CD4-positive, alpha-beta T cell treated with Interleukin-10 for 1 hour (primary cell): ENCODE measurements around the gene FBXW12.
"Not testable (repeated sequence)": the region's sequence is repeated elsewhere in the genome, so short reads cannot be mapped to it uniquely, and the experiment has no call there.

Experiments
- DNase-seq: peaks from one replicate; pipeline ENCODE4 v3.0.0-alpha.2; 2020

Gene FBXW12

GRCh38 chr3:48371651-48372376, at the start of gene FBXW12:
Gene FBXW12 (plus strand): TSS chr3:48372219. CDS start chr3:48372768, 549 bp downstream.
- DNase-seq, result no peak

GRCh38 chr3:48331706-48332435, 40.1 kb upstream of the FBXW12 start:
- DNase-seq, result not testable (repeated sequence)

- not testable (repeated sequence) for DNase-seq
Measured at GRCh38 chr3:48333346-48334245, 38.4 kb upstream of the FBXW12 start, which contains the start of gene SPINK8. Gene SPINK8 (minus strand): TSS chr3:48333661. CDS start chr3:48328341, 5,320 bp downstream.

DNA sequence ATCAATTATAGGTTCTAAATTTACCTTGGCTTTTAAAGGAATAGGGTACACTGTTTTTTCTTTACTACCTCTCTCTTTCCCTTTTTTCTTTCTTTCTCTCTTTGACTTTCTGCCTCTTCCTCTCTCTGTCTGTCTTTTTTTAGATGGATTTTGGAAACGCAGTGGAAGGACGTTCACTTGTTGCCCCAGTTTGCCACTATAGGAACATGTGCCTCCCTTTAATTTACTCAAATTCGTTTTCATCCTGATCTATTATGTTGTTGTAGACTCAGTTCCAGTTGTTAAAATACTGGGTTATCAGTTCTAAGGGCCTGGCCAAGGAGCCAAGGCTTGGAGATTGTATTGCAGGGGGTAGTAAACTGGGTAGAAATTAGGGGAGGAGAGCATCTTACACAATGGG, 37.4 kb upstream of the FBXW12 start:
- no peak for DNase-seq

GRCh38 chr3:48335286-48335685, 36.7 kb upstream of the FBXW12 start:
- DNase-seq, result not testable (repeated sequence)

DNA sequence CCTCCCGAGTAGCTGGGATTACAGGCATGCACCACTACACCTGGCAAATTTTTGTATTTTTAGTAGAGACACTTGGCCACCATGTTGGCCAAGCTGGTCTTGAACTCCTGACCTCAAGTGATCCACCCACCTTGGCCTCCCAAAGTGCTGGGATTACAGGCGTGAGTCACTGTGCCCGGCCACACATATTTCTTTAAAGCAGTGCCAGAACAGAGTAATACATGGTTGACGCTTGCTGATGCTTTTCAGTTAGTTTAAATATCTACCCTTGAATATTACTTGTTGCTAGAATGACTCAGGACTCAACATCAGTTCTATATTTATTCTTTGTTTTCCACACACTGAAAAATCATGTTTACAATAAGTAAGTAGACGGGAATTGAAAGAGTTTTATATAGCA, 34.5 kb upstream of the FBXW12 start:
- DNase-seq, result not testable (repeated sequence)

DNA sequence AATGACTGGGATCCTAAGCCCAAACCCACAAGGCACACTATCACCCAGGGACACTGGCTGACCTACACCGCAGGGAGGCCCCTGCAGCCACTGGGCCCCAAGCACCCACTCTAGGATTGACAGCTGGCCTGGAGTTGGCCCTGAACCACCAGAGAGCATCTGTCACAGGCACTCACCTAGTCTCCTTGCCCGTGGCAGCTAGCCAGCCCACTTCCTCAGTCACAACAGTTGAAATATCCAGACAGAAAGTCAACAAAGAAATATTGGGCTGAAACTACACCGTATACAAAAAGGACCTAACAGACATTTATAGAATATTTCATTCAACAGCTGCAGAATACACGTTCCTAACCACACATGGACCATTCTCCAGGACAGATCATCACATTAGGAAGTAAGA, 33.4 kb upstream of the FBXW12 start:
- no peak for DNase-seq

DNA sequence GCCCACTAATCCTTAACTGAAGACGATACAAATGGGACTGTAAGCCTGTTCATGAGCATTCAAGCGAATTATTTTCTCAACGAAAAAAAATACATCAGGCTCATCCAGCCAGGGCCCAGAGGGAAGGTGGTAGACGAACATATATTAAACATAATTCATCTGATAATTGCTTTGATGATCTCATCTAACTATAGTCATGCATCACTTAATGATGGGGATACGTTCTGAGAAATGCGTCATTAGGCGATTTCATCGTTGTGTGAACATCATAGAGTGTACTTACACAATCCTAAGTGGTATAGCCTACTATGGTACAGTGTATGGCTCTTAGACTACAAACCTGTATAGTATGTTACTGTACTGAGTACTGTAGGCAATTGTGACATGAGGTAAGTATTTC, 28.6 kb upstream of the FBXW12 start:
- DNase-seq, result no peak

GRCh38 chr3:48344867-48345507, 27.0 kb upstream of the FBXW12 start:
- DNase-seq, result no peak

- no peak for DNase-seq
Measured at GRCh38 chr3:48345946-48346572, 26.0 kb upstream of the FBXW12 start.

DNA sequence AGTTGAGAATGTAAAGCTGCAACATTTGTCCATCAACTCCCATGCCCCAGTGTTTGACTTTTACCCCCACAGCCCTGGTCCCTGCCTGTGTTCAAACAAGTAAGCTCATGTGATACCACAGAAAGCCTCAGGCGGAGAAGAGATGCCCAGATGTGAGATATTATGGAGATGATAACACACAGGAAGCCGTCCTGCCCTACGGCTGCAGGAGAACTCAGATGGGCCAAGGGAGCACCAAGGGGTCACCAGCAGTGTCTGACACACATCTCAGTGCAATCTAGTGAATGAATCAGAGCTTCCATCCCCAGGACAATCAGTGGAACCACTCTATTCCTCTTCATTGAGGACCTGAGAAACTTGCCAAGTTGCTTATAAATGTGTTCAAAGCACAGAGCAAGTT, 24.5 kb upstream of the FBXW12 start:
- DNase-seq, result no peak

GRCh38 chr3:48352546-48352945, 19.5 kb upstream of the FBXW12 start:
- DNase-seq, result no peak

DNA sequence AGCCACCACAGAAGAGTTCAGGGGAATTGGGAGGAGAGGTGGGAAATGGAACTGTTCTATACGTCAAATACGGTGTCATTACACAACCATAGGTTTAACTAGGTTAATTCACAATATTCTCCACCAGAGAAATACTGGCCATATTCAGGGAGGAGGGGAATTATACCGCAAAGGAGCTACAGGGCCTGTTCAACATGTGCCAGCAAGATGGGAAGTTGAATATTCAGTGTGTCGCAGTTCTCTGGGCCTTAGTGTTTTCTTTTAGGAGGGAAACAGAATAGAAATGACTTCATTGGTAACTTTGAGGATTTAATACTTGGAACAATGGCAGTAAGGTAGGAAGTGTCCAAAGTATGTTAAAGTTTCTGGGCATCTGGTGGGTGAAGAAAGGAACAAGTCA, 18.0 kb upstream of the FBXW12 start:
- no peak for DNase-seq

- DNase-seq, result no peak
Measured at GRCh38 chr3:48356419-48356818, 15.6 kb upstream of the FBXW12 start.

DNA sequence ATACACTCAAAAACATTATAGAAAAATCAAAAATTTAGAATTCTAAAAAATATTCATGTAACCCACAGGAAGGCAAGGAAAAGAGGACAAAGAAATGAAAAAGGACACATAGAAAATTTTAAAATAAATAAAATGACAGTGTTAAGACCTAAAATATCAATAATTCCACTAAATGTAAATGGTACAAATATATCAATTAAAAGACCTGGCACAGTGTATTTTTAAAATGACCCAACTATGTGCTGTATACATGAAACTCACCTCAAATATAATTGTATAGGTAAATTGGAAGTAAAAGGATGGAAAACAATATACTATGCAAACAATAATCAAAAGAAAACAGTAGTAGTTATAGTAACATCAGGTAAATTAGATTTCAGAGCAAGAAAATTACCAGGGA, 10.1 kb upstream of the FBXW12 start:
- DNase-seq, result no peak

- no peak for DNase-seq
Measured at GRCh38 chr3:48364840-48365239, 7.2 kb upstream of the FBXW12 start.

- DNase-seq, result no peak
Measured at GRCh38 chr3:48367201-48367600, 4.8 kb upstream of the FBXW12 start.

DNA sequence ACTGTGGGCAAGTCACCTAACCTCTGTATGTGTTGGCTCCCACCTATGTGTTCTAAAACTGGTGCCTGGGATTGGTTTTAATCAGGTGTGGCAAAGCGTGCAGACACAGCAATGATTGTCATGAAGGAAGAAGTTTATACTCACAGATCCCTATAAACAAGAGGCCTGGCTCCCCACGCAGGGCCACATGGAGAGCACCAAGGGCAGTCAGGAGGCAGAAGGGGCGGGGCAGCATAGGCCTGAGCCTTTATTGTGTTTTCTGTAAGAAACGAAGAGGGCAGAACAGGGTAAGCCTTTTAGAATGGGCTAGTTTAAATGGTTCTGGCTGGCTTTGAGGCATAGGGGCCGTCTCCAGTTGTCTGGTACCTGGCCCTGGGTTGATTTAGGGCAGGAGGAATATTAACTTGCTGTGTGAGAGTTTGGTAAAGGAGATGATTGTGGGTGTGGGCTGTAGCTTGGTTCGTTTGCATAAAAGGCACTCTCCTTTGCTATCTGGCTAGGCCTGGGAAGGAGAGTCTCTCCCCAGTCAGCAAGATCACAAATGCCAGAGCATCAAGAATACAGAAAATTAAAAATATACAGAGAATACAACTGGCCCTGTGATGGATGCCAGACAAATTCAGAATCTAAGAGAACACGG, 2.2 kb upstream of the FBXW12 start:
- no peak for DNase-seq

DNA sequence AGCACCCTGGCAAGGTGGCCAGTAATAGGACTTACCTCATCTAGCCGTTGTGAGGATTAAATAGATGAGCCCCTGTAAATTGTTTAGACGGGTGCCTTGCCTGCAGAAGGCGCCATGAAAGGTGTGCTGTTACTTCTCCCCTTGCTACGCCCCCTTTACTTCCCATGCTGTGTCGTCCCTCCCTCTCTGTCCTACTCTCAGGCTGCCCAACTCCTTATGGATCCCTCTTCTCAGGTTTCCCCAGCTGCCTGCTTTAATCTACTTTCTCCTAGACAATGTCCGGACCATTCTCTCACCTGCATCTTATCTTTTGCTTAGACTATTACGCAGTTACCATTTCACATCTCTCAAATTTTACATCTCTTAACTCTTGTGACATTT, 1.7 kb upstream of the FBXW12 start:
- no peak for DNase-seq

DNA sequence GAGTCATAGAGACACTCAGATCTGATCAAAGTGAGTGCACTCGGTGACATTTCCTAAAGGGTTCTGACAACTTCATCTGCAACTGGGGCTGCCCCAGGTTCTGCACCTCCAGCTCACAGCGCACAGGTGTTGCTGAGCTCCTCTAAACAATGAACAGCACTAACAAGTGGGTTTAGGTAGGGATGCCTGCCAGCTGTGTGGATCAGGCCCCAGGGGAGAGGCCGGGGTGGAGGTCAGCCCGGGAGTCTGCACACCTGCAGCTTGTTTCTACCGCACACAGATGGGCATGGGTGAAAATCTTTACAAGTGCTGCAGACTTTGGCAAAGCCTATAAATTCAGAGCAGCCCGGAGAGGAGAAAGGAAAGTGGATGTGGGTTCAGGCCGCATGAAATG, 355 bp downstream of the FBXW12 start:
- no peak for DNase-seq

DNA sequence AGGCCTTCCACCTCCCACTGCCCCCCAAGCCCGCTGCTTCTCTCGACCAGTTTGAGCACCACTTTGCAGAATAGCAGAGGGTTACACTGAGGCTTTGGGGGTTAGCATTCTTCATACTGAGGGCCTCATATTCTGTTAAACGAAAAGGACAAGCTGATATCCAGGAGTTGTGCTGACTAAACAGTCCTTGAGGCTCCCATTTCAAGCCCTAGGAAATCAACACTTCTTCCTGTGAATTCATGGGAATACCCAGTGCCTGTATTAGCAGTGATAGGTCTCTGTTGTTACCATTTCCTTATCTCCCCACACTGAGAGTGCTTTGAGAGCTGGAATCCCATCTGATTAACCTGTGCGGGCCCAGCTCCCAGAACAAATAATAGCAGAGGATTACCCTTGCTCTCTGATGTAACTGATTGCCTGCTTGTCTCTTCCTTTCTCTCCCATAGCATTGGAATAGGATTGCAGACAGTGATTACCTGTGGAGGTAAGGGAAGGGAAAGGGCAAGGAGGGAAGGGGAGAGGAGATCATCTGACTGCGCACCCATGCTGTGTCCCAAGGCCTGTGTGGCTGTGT, 930 bp downstream of the FBXW12 start:
- DNase-seq, result no peak

GRCh38 chr3:48387634-48388033, 15.6 kb downstream of the FBXW12 start:
- DNase-seq, result no peak
